Gastroesophageal sphincter (tissue), 4 donors: ENCODE data around the gene PODN. TPM values are rescaled to one million over a fixed set of nuclear protein-coding genes. Genes with fewer than 3 reads are reported as not detected.
A peak's percentile ranks its signal among the peaks of the same experiment; 100 is the strongest.

ENCODE experiments used
- ATAC-seq: fragments of 150-250 bp; one replicate; pipeline ENCODE4 v1.9.1; 2016; ENCODE audit warnings: mild to moderate bottlenecking, moderate library complexity
- H3K27ac ChIP-seq, 4 donors: fragments of 200-600 bp; sonication (generic) in 3 of 4; 1 replicate in 3 of 4; 2 replicates in 1 of 4; pipeline ENCODE4 v1.5.1; 2016 to 2019
- H3K27me3 ChIP-seq: fragments of 200-600 bp; sonication (generic); one replicate; pipeline ENCODE4 v1.5.1; 2019
- H3K36me3 ChIP-seq, 2 donors: fragments of 200-600 bp; sonication (generic); one replicate each; pipeline ENCODE4 v1.5.1; 2019; ENCODE audit warnings: control low read depth in 1 of 2
- H3K4me1 ChIP-seq, 3 donors: fragments of 200-600 bp; sonication (generic); 1 replicate in 2 of 3; 2 replicates in 1 of 3; pipeline ENCODE4 v1.5.1; 2016 to 2019; ENCODE audit warnings: control low read depth in 2 of 3
- H3K4me3 ChIP-seq, 2 donors: fragments of 200-600 bp; sonication (generic); one replicate each; pipeline ENCODE4 v1.5.1; 2019; ENCODE audit warnings: mild to moderate bottlenecking in 1 of 2, moderate library complexity in 1 of 2
- H3K9me3 ChIP-seq, 3 donors: fragments of 200-600 bp; sonication (generic); one replicate each; pipeline ENCODE4 v1.5.1; 2017 to 2019; ENCODE audit warnings: control low read depth in 2 of 3
- CTCF ChIP-seq, 4 experiments: fragments of 200-600 bp in 2 of 4; fragments of 450-650 bp in 2 of 4; sonication (generic) in 1 of 4; IDR thresholded peaks; one replicate each; pipeline ENCODE4 v1.5.1; 2017 to 2019; ENCODE audit warnings: antibody characterized with exemption in 4 of 4, mild to moderate bottlenecking in 2 of 4, moderate library complexity in 2 of 4
- EP300 ChIP-seq: sonication (generic); formaldehyde crosslinking; IDR thresholded peaks from one replicate; pipeline ENCODE4 v1.6.1; 2017; ENCODE audit warnings: antibody characterized with exemption, mild to moderate bottlenecking
- POLR2A ChIP-seq, 2 donors: fragments of 450-650 bp; IDR thresholded peaks; one replicate each; pipeline ENCODE4 v1.6.1; 2017; ENCODE audit warnings: antibody characterized with exemption in 2 of 2, mild to moderate bottlenecking in 2 of 2, moderate library complexity in 1 of 2
- POLR2AphosphoS5 ChIP-seq: sonication (generic); formaldehyde crosslinking; IDR thresholded peaks from one replicate; pipeline ENCODE4 v1.6.1; 2017; ENCODE audit warnings: antibody characterized with exemption
- WGBS, 2 donors: methylation state at CpG; one replicate each; pipeline ENCODE4 v1.1.5; 2018; ENCODE audit warnings: low coverage in 1 of 2; 5-methylcytosine and 5-hydroxymethylcytosine counted together
- total RNA-seq, 4 donors: library from RNA; depleted of rRNA; stranded (reverse); fragments of >200 nt; gene quantifications; one replicate each; pipeline ENCODE4 v1.1.0, GENCODE V29; 2016

Gene PODN
- total RNA-seq, 4 donors from 2014 or later, result 60.4 to 170 (median 125) TPM

GRCh38 chr1:53091841-53092645 is 30.0 kb downstream of the PODN start:
- Histone ChIP-seq H3K4me3 (no peak overlapping the region), H3K4me1 (peaks cover 0 to 26% (median 0%) of the 10 kb centered on the region in 3 donors), H3K9me3 (no peaks in the 10 kb centered on the region), H3K36me3 (no peaks in the 10 kb centered on the region), H3K27ac (no peak overlapping the region), H3K27me3 (no peaks in the 10 kb centered on the region)
- no peak for TF ChIP-seq POLR2A (IDR thresholded peaks at IDR 0.05)
- TF ChIP-seq EP300, result no peak
- TF ChIP-seq CTCF (IDR thresholded peaks at IDR 0.05), result no peak
- TF ChIP-seq POLR2AphosphoS5, result no peak
- no peak for ATAC-seq
- 100% methylated on average over 2 of the region's 26 CpGs; no CpG with 5 or more reads in 1 of the 2 donors for WGBS, 2 donors

- no peak for TF ChIP-seq POLR2A (IDR thresholded peaks at IDR 0.05)
- no peak for TF ChIP-seq POLR2AphosphoS5
- TF ChIP-seq CTCF (IDR thresholded peaks at IDR 0.05), result no peak
- no peak for TF ChIP-seq EP300
- no peaks in the 10 kb centered on the region for H3K36me3 ChIP-seq
- ATAC-seq, result no peak
- H3K4me3 ChIP-seq, result no peak overlapping the region
- H3K9me3 ChIP-seq, result no peaks in the 10 kb centered on the region
- H3K27me3 ChIP-seq, result no peaks in the 10 kb centered on the region
- WGBS, 2 donors, result 80 to 92% methylated on average over 1 to 6 of the region's 33 CpGs
- H3K4me1 ChIP-seq, result peaks cover 0 to 23% (median 0%) of the 10 kb centered on the region in 3 donors
- H3K27ac ChIP-seq, result no peak overlapping the region
These were observed 30.8 kb downstream of the PODN start for GRCh38 chr1:53092659-53093450.

- ATAC-seq, result no peak
- WGBS, 2 donors, result 92% methylated on average over 3 of the region's 8 CpGs; no CpG with 5 or more reads in 1 of the 2 donors
These were observed 31.4 kb downstream of the PODN start for GRCh38 chr1:53093451-53093754.

GRCh38 chr1:53093778-53094532 is 31.9 kb downstream of the PODN start:
- Histone ChIP-seq H3K4me3 (no peak overlapping the region), H3K27ac (peak overlapping the region in 1 of 4 donors; percentile 34), H3K27me3 (no peaks in the 10 kb centered on the region), H3K36me3 (no peaks in the 10 kb centered on the region), H3K4me1 (peaks cover 0 to 23% (median 0%) of the 10 kb centered on the region in 3 donors), H3K9me3 (no peaks in the 10 kb centered on the region)
- no peak for ATAC-seq
- 86 to 94% methylated on average over 5 to 11 of the region's 20 CpGs for WGBS, 2 donors
- no peak for TF ChIP-seq POLR2A (IDR thresholded peaks at IDR 0.05)
- TF ChIP-seq EP300, result no peak
- no peak for TF ChIP-seq CTCF (IDR thresholded peaks at IDR 0.05)
- TF ChIP-seq POLR2AphosphoS5, result no peak

More at GRCh38 chr1:53093451-53093754, 31.4 kb downstream of the PODN start:
- TF ChIP-seq POLR2A (IDR thresholded peaks at IDR 0.05) (no peak), EP300 (no peak), CTCF (IDR thresholded peaks at IDR 0.05) (no peak), POLR2AphosphoS5 (no peak)
- Histone ChIP-seq H3K4me3 (no peak overlapping the region), H3K27me3 (no peaks in the 10 kb centered on the region), H3K4me1 (peaks cover 0 to 23% (median 0%) of the 10 kb centered on the region in 3 donors), H3K9me3 (no peaks in the 10 kb centered on the region), H3K36me3 (no peaks in the 10 kb centered on the region), H3K27ac (no peak overlapping the region)
